Peyer's patch (tissue), 4 donors: ENCODE measurements around the gene UTP4.

Experiments
- POLR2A ChIP-seq, 2 donors: fragments of 450-650 bp; IDR thresholded peaks; one replicate each; pipeline ENCODE4 v1.5.1; 2017; ENCODE audit warnings: antibody characterized with exemption in 2 of 2, mild to moderate bottlenecking in 2 of 2, moderate library complexity in 2 of 2
- TF ChIP-seq, protein P1 (sequence below), 6 experiments: fragments of 450-650 bp in 4 of 6; fragments of 200-600 bp in 2 of 6; sonication (generic) in 1 of 6; IDR thresholded peaks; one replicate each; pipeline ENCODE4 v1.5.1; 2017 to 2019; ENCODE audit warnings: antibody characterized with exemption in 6 of 6, mild to moderate bottlenecking in 3 of 6, moderate library complexity in 1 of 6

DNA sequence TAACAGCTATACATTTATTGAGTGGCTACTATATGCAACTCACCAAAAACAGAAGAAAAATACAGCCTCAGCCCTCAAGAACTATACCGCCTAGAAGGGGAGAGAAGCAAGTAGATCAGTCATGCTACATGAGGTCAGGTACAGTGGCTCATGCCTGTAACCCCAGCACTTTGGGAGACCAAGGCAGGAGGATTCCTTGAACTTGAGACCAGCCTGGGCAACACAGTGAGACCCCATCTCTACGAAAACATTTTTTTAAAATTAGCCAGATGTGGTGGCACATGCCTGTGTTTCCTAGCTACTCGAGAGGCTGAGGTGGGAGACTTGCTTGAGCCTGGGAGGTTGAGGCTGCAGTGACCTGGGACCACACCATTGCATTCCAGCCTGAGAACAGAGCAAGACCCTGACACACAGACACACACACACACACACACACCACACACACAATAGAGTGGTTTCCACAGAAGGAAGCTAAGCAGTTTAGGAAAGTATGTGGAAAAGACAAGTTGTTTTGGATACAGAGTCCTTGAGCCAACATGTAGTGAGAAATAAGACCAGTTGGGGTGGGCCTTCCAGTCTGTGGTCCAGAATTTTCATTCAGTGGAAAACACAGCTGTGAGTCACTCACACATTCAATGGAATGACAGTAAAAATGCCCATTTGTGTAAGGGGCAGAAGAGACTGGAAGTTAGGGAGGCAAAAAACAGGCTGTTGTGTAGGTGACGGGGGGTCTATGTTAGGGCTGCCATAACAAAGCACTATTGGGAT is 43.8 kb downstream of the UTP4 start:
- TF ChIP-seq, protein P1, sequence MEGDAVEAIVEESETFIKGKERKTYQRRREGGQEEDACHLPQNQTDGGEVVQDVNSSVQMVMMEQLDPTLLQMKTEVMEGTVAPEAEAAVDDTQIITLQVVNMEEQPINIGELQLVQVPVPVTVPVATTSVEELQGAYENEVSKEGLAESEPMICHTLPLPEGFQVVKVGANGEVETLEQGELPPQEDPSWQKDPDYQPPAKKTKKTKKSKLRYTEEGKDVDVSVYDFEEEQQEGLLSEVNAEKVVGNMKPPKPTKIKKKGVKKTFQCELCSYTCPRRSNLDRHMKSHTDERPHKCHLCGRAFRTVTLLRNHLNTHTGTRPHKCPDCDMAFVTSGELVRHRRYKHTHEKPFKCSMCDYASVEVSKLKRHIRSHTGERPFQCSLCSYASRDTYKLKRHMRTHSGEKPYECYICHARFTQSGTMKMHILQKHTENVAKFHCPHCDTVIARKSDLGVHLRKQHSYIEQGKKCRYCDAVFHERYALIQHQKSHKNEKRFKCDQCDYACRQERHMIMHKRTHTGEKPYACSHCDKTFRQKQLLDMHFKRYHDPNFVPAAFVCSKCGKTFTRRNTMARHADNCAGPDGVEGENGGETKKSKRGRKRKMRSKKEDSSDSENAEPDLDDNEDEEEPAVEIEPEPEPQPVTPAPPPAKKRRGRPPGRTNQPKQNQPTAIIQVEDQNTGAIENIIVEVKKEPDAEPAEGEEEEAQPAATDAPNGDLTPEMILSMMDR (IDR thresholded peaks at IDR 0.05): no peak
- no peak for TF ChIP-seq POLR2A (IDR thresholded peaks at IDR 0.05)
